Ascending aorta (tissue), 2 donors: ENCODE results near the gene SERINC5. TPM values are rescaled to one million over a fixed set of nuclear protein-coding genes. Genes with fewer than 3 reads are reported as not detected.
"Not testable (repeated sequence)": the region's sequence is repeated elsewhere in the genome, so short reads cannot be mapped to it uniquely, and the experiment has no call there.

Experiments used
- DNase-seq, 2 donors: peaks; one replicate each; pipeline ENCODE4 v3.0.0-alpha.2; 2019; ENCODE audit warnings: low spot score in 2 of 2
- H3K27ac ChIP-seq, 2 donors: fragments of 200-600 bp; sonication (generic); one replicate each; pipeline ENCODE4 v1.5.1; 2016 to 2017; ENCODE audit warnings: mild to moderate bottlenecking in 1 of 2
- H3K27me3 ChIP-seq: fragments of 200-600 bp; sonication (generic); one replicate; pipeline ENCODE4 v1.5.1; 2017
- H3K36me3 ChIP-seq, 2 donors: fragments of 200-600 bp; sonication (generic); one replicate each; pipeline ENCODE4 v1.5.1; 2016
- H3K4me1 ChIP-seq, 2 donors: fragments of 200-600 bp; sonication (generic); one replicate each; pipeline ENCODE4 v1.5.1; 2016 to 2017; ENCODE audit warnings: mild to moderate bottlenecking in 1 of 2
- H3K4me3 ChIP-seq, 2 donors: fragments of 200-600 bp; sonication (generic); one replicate each; pipeline ENCODE4 v1.5.1; 2016 to 2017; ENCODE audit warnings: mild to moderate bottlenecking in 1 of 2
- H3K9me3 ChIP-seq, 2 donors: fragments of 200-600 bp; sonication (generic); one replicate each; pipeline ENCODE4 v1.5.1; 2016
- CTCF ChIP-seq, 3 experiments: fragments of 200-600 bp in 2 of 3; fragments of 450-650 bp in 1 of 3; sonication (generic) in 2 of 3; IDR thresholded peaks; one replicate each; pipeline ENCODE4 v1.5.1; 2016 to 2019; ENCODE audit warnings: antibody characterized with exemption in 3 of 3, mild to moderate bottlenecking in 1 of 3, moderate library complexity in 1 of 3
- intact Hi-C: fragments of 100-400 bp; cut with DNase I; formaldehyde crosslinking; loops from one replicate; pipeline ENCODE4 v1.15.1; 2023
- total RNA-seq: library from RNA; depleted of rRNA; stranded (reverse); fragments of >200 nt; gene quantifications from one replicate; pipeline ENCODE4 v1.1.0, GENCODE V29; 2016

Gene SERINC5
- total RNA-seq, 1 donor from 2014 or later = 3.4 TPM

DNA sequence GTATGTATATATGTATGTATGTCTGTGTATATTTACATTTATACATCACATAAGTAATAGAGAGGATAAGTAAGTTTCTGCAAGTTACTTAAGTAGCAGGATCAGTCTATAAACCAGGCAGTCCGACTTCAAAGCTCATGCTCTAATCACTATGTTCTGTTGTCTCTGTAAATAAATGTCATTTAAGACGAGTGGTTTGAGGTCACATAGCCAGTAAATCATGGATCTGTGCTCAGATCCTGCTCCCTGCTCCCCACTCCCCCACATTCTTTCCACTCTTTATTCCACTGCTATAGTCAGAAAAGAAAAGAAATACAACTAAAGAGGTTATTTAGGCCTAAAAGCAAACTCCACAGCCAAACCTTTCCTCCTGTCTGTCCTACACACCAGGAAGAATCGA is 90.4 kb downstream of the SERINC5 start:
- no peak for DNase-seq
- TF ChIP-seq CTCF (IDR thresholded peaks at IDR 0.05) = no peak
- Histone ChIP-seq H3K4me3 (no peak overlapping the region), H3K27me3 (no peaks in the 10 kb centered on the region), H3K4me1 (no peaks in the 10 kb centered on the region), H3K9me3 (no peaks in the 10 kb centered on the region), H3K36me3 (peaks cover 0 to 10% of the 10 kb centered on the region in 2 donors), H3K27ac (no peak overlapping the region)
- intact Hi-C loops = no loop called here

- no peaks in the 10 kb centered on the region for H3K27me3 ChIP-seq
- TF ChIP-seq CTCF (IDR thresholded peaks at IDR 0.05) = no peak
- H3K9me3 ChIP-seq = no peaks in the 10 kb centered on the region
- no peak overlapping the region for H3K27ac ChIP-seq
- H3K36me3 ChIP-seq = peaks cover 4 to 20% of the 10 kb centered on the region in 2 donors
- no peak overlapping the region for H3K4me3 ChIP-seq
- H3K4me1 ChIP-seq = no peaks in the 10 kb centered on the region
- DNase-seq = no peak
- intact Hi-C loops = no loop called here
These were observed 94.7 kb downstream of the SERINC5 start for GRCh38 chr5:80161165-80161564.

DNA sequence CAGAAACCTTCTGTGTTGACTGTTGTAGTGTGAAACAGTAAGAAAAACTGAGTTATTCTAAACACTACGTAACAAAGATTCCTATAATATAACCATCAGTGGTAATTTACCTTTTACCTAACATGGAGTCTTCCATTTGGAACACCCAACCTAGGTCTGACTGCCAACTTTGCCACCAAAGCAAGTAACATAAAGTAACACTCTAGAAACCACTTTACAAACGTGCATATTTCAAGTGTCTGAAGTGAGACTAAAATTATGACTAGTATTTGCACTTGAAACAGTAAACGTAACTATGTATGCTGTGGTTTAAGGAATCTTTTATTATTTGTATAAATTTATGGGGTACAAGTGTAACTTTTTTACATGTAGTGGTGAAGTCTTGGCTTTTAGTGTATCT is 95.6 kb downstream of the SERINC5 start:
- Histone ChIP-seq H3K4me3 (no peak overlapping the region), H3K27ac (no peak overlapping the region), H3K27me3 (no peaks in the 10 kb centered on the region), H3K4me1 (no peaks in the 10 kb centered on the region), H3K9me3 (no peaks in the 10 kb centered on the region), H3K36me3 (peaks cover 4 to 20% of the 10 kb centered on the region in 2 donors)
- intact Hi-C loops = no loop called here
- no peak for TF ChIP-seq CTCF (IDR thresholded peaks at IDR 0.05)
- no peak for DNase-seq

DNA sequence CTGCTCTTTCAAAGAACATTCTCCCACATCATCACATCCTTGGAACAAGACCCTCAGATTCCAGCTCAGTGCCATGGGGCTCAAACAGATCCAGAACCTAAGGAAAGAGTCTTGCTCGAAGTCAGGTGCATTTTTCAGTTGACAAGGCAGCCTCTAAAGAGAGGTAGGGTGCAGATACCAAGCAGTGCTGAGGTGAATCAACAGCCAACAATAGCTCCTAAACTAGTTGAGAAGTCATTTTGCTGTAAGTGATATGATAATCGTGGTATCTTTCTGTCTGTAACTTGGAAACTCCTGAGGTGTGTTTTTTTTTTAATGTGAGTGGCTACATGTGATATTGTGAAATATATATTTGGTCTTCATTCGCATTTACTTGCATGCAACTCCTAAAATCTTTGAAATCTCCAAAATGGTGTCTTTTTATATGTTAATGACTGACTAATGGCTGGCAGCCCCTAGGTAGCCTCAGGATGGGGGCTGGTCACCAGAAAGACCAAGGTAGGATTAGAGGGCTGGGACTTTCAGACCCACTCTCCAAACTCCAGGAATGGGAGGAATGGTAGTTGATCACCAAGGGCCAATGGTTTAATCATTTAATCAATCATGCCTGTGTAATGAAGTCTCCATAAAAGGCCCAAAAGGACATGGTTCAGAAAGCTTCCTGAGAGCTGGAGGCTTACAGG is 96.6 kb downstream of the SERINC5 start:
- H3K9me3 ChIP-seq = no peaks in the 10 kb centered on the region
- H3K4me3 ChIP-seq = no peak overlapping the region
- H3K36me3 ChIP-seq = peaks cover 4 to 20% of the 10 kb centered on the region in 2 donors
- H3K27me3 ChIP-seq = no peaks in the 10 kb centered on the region
- H3K27ac ChIP-seq = no peak overlapping the region
- intact Hi-C loops = no loop called here
- no peaks in the 10 kb centered on the region for H3K4me1 ChIP-seq
- no peak for TF ChIP-seq CTCF (IDR thresholded peaks at IDR 0.05)
- DNase-seq = no peak

GRCh38 chr5:80156156-80156555 is 99.7 kb downstream of the SERINC5 start:
- Histone ChIP-seq H3K4me1 (no peaks in the 10 kb centered on the region), H3K9me3 (no peaks in the 10 kb centered on the region), H3K27ac (no peak overlapping the region), H3K27me3 (no peaks in the 10 kb centered on the region), H3K36me3 (peaks cover 4 to 11% of the 10 kb centered on the region in 2 donors), H3K4me3 (no peak overlapping the region)
- DNase-seq = no peak
- TF ChIP-seq CTCF (IDR thresholded peaks at IDR 0.05) = no peak
- intact Hi-C loops = no loop called here

- H3K36me3 ChIP-seq = peaks cover 4 to 22% of the 10 kb centered on the region in 2 donors
- DNase-seq = no peak
- no peaks in the 10 kb centered on the region for H3K9me3 ChIP-seq
- H3K27ac ChIP-seq = no peak overlapping the region
- H3K4me1 ChIP-seq = no peaks in the 10 kb centered on the region
- TF ChIP-seq CTCF (IDR thresholded peaks at IDR 0.05) = no peak
- H3K27me3 ChIP-seq = no peaks in the 10 kb centered on the region
- no peak overlapping the region for H3K4me3 ChIP-seq
- intact Hi-C loops = no loop called here
These were observed 101.1 kb downstream of the SERINC5 start for GRCh38 chr5:80154749-80155148.

GRCh38 chr5:80154289-80154688 is 101.6 kb downstream of the SERINC5 start:
- DNase-seq, H3K9me3 ChIP-seq, H3K27me3 ChIP-seq, H3K4me3 ChIP-seq, H3K4me1 ChIP-seq, H3K27ac ChIP-seq, intact Hi-C loops: not testable (repeated sequence)
- H3K36me3 ChIP-seq = peaks cover 4 to 25% of the 10 kb centered on the region in 2 donors
